ENCODE results near the gene MYBPH. TPM values are rescaled to one million over a fixed set of nuclear protein-coding genes. Genes with fewer than 3 reads are reported as not detected.

The MYBPH gene
- total and polyA plus RNA-seq, 10 of the 15 experiments (the other 5 are each of a cell fraction or from before 2014, with no cell fraction given) = 0.06 to 0.10 TPM; not detected in 8

GRCh38 chr1:203145321-203146041 lies 30.1 kb downstream of the MYBPH start:
- no TSS peak for BruUV-seq (replicated peaks)

More at GRCh38 chr1:203145321-203146041, 30.1 kb downstream of the MYBPH start:
- Histone ChIP-seq H4K20me1 (ENCODE audit: control insufficient read depth, insufficient read depth) (no peaks in the 10 kb centered on the region), H3K4me3 (no peak overlapping the region), H3K27me3 (replicated peaks in 1 of 2; ENCODE audit: control insufficient read depth in 2 of 2, insufficient read depth in 2 of 2, low read length in 1 of 2) (peaks cover 0 to 3% of the 10 kb centered on the region in 2 experiments; a peak in 3 of 4 replicates), H3K27ac (ENCODE audit: control insufficient read depth, insufficient read depth) (no peak overlapping the region), H3K9me3 (replicated peaks; ENCODE audit: control insufficient read depth, insufficient read depth, low read length) (no peaks in the 10 kb centered on the region), H3K4me2 (ENCODE audit: control insufficient read depth, insufficient read depth) (no peak overlapping the region), H3K9ac (ENCODE audit: control insufficient read depth, insufficient read depth, low read length) (no peak overlapping the region), H3K36me3 (ENCODE audit: control insufficient read depth in 2 of 2, insufficient read depth in 2 of 2, low read length in 1 of 2) (no peaks in the 10 kb centered on the region), H2AFZ (ENCODE audit: control insufficient read depth, low read depth, low read length) (no peak overlapping the region), H3K4me1 (ENCODE audit: control insufficient read depth, insufficient read depth, low read length) (no peaks in the 10 kb centered on the region), H3K79me2 (ENCODE audit: control insufficient read depth, insufficient read depth, low read length) (no peaks in the 10 kb centered on the region)
- WGBS (ENCODE audit: insufficient coverage, insufficient replicate concordance, low lambda C conversion rate, missing lambda C conversion rate) = 18% methylated on average over 12 of the region's 13 CpGs
- in situ Hi-C loops (cut with MboI) = no loop called here
- CTCF ChIA-PET = interaction anchor here (0.6 kb wide), 1 partner anchor 193 kb away, joined by 3 read pairs; no protein-coding TSS in a partner anchor
- RAD21 ChIA-PET (ENCODE audit: unreplicated experiment) = no interaction called here
- no peak for ATAC-seq
- SMC1A ChIA-PET (ENCODE audit: uncharacterized antibody, unreplicated experiment) = no interaction called here
- DNase-seq (ENCODE audit: low read depth, low spot score) = no peak
- TF ChIP-seq FOS (IDR thresholded peaks at IDR 0.05; ENCODE audit: borderline replicate concordance, extremely low read depth, insufficient read length) = no peak
- no peak for TF ChIP-seq IKZF2 (IDR thresholded peaks at IDR 0.05)
- no peak for TF ChIP-seq PRDM15 (CRISPR knock-in tag; IDR thresholded peaks at IDR 0.05)
- intact Hi-C loops (cut with micrococcal nuclease; ENCODE audit: unreplicated experiment) = no loop called here
- no peak for FAIRE-seq
- POLR2A ChIA-PET = interaction anchor here (0.7 kb wide), 1 partner anchor 461 kb away, joined by 6 read pairs; no protein-coding TSS in a partner anchor
